HepG2 (cell line): ENCODE results near the gene ETV6. TPM values are rescaled to one million over a fixed set of nuclear protein-coding genes. Genes with fewer than 3 reads are reported as not detected.

ENCODE experiments used
- ATAC-seq: fragments of 200-7000 bp; cut with Tn5 transposase; 3 replicates; pipeline ENCODE4 v1.9.1; 2020; ENCODE audit warnings: mild to moderate bottlenecking, moderate library complexity
- BruUV-seq: library from RNA; stranded (reverse); fragments of 400-500 nt; replicated peaks from 2 replicates; lab custom pipeline; 2021; lab: Mats Ljungman, UMichigan
- CTCF ChIA-PET: fragments of 300-600 bp; formaldehyde crosslinking; extraction: SDS; loops from one replicate; lab custom pipeline; 2021; ENCODE audit warnings: low total read pairs, inconsistent platforms, low intra/inter-chr PET ratio; lab: Yijun Ruan, JAX
- POLR2A ChIA-PET: fragments of 350-600 bp; sonication (Branson Sonifier 250); formaldehyde crosslinking; loops from one replicate; lab custom pipeline; 2020; ENCODE audit warnings: antibody characterized with exemption, inconsistent platforms; lab: Yijun Ruan, JAX
- DNase-seq: peaks from one replicate; pipeline ENCODE4 v3.0.0-alpha.2; 2015; ENCODE audit warnings: low spot score
- FAIRE-seq: peaks from 3 replicates; lab custom pipeline; 2011; peaks lifted over from hg19 to GRCh38; lab: Jason Lieb, UNC
- H2AFZ ChIP-seq: one replicate; pipeline ENCODE4 v1.6.1; 2011; ENCODE audit warnings: low read length, inconsistent platforms
- H3K27ac ChIP-seq: fragments of 300-600 bp; 3 replicates; pipeline ENCODE4 v1.8.0; 2011; ENCODE audit warnings: mixed run types, mild to moderate bottlenecking, mixed read lengths, low read length, inconsistent platforms; ENCODE audit not compliant: insufficient read depth; ENCODE audit errors: extremely low read length
- H3K27me3 ChIP-seq, 2 experiments: fragments of 200-600 bp in 1 of 2; 2 replicates in 1 of 2; 3 replicates in 1 of 2; pipeline versions ENCODE4 v1.6.0 to v1.8.0; 2011; ENCODE audit warnings: low read length in 2 of 2, mild to moderate bottlenecking in 2 of 2, moderate library complexity in 2 of 2, inconsistent platforms in 1 of 2; ENCODE audit not compliant: insufficient read depth in 2 of 2, control insufficient read depth in 1 of 2
- H3K36me3 ChIP-seq, 2 experiments: fragments of 200-600 bp in 1 of 2; replicated peaks in 1 of 2; 2 replicates in 1 of 2; 3 replicates in 1 of 2; pipeline versions ENCODE4 v1.5.1 to v1.8.0; 2011; ENCODE audit warnings: low read length in 2 of 2, inconsistent platforms in 1 of 2; ENCODE audit not compliant: insufficient read depth in 2 of 2, control insufficient read depth in 1 of 2
- H3K4me1 ChIP-seq: 2 replicates; pipeline ENCODE4 v1.5.1; 2012; ENCODE audit warnings: low read length, inconsistent platforms; ENCODE audit not compliant: insufficient read depth
- H3K4me2 ChIP-seq: 2 replicates; pipeline ENCODE4 v1.6.0; 2011; ENCODE audit warnings: low read depth, low read length, inconsistent platforms
- H3K4me3 ChIP-seq, 3 experiments: fragments of 200-600 bp in 1 of 3; sonication (generic), shearing (Covaris generic) in 1 of 3; replicated peaks in 1 of 3; 2 replicates each; pipeline ENCODE4 v1.5.1; 2011 to 2016; ENCODE audit warnings: low read length in 3 of 3, inconsistent platforms in 2 of 3, low read depth in 2 of 3, mild to moderate bottlenecking in 2 of 3, control low read depth in 1 of 3, mixed read lengths in 1 of 3; ENCODE audit not compliant: insufficient read depth in 1 of 3
- H3K79me2 ChIP-seq: one replicate; pipeline ENCODE4 v1.6.1; 2011; ENCODE audit warnings: low read length, inconsistent platforms; ENCODE audit not compliant: insufficient read depth
- H3K9ac ChIP-seq: 2 replicates; pipeline ENCODE4 v1.6.0; 2011; ENCODE audit warnings: mild to moderate bottlenecking, low read depth, low read length, inconsistent platforms; ENCODE audit not compliant: insufficient read depth
- H3K9me3 ChIP-seq: 2 replicates; pipeline ENCODE4 v1.5.1; 2012; ENCODE audit warnings: mild to moderate bottlenecking, low read length
- H4K20me1 ChIP-seq: 2 replicates; pipeline ENCODE4 v1.6.0; 2011; ENCODE audit warnings: inconsistent platforms, mild to moderate bottlenecking, low read length, moderate library complexity; ENCODE audit not compliant: insufficient read depth
- DRAP1 ChIP-seq: IDR thresholded peaks from 2 replicates; pipeline ENCODE4 v1.6.1; 2016; ENCODE audit warnings: missing genetic modification reagents, missing compliant biosample characterization
- FOXO1 ChIP-seq: sonication (generic); formaldehyde crosslinking; IDR thresholded peaks from 2 replicates; pipeline ENCODE4 v1.4.0; 2020; ENCODE audit warnings: missing genetic modification reagents
- GABPA ChIP-seq, 2 experiments: IDR thresholded peaks; 2 replicates each; pipeline ENCODE4 v1.6.1; 2011 to 2016; ENCODE audit warnings: low read depth in 2 of 2, low read length in 1 of 2, missing biosample characterization in 1 of 2, missing genetic modification characterization in 1 of 2
- GPBP1L1 ChIP-seq: sonication (generic); formaldehyde crosslinking; IDR thresholded peaks from 2 replicates; pipeline ENCODE4 v1.5.0; 2020; ENCODE audit warnings: mild to moderate bottlenecking, missing genetic modification reagents
- HIVEP1 ChIP-seq: sonication (generic); formaldehyde crosslinking; IDR thresholded peaks from 2 replicates; pipeline ENCODE4 v1.4.0; 2020; ENCODE audit warnings: mild to moderate bottlenecking, missing genetic modification reagents
- JUND ChIP-seq: sonication (generic); formaldehyde crosslinking; IDR thresholded peaks from 2 replicates; pipeline ENCODE4 v1.8.0; 2022; ENCODE audit warnings: mild to moderate bottlenecking, missing genetic modification reagents
- KDM3A ChIP-seq: IDR thresholded peaks from 2 replicates; pipeline ENCODE4 v1.6.1; 2018; ENCODE audit warnings: low read depth, missing compliant biosample characterization
- KLF9 ChIP-seq: IDR thresholded peaks from 2 replicates; pipeline ENCODE4 v1.6.1; 2016; ENCODE audit warnings: low read depth
- PRDM10 ChIP-seq: sonication (generic); formaldehyde crosslinking; IDR thresholded peaks from 2 replicates; pipeline ENCODE4 v1.4.0; 2020; ENCODE audit warnings: low read depth, missing genetic modification reagents
- RFX5 ChIP-seq: IDR thresholded peaks from 2 replicates; pipeline ENCODE4 v1.6.1; 2011; ENCODE audit warnings: low read depth, low read length, improper control_type of control experiment
- SALL2 ChIP-seq: sonication (generic); formaldehyde crosslinking; IDR thresholded peaks from 2 replicates; pipeline ENCODE4 v1.8.1; 2023; ENCODE audit warnings: mild to moderate bottlenecking, missing genetic modification reagents, inconsistent platforms
- SIX4 ChIP-seq: sonication (generic); formaldehyde crosslinking; IDR thresholded peaks from 2 replicates; pipeline ENCODE4 v1.4.0; 2020; ENCODE audit warnings: missing genetic modification reagents
- SP140L ChIP-seq: sonication (generic); formaldehyde crosslinking; IDR thresholded peaks from 2 replicates; pipeline ENCODE4 v1.4.0; 2020; ENCODE audit warnings: missing genetic modification reagents, borderline replicate concordance
- TEAD3 ChIP-seq: optimal IDR thresholded peaks from 2 replicates; pipeline ENCODE3; 2016; ENCODE audit warnings: borderline replicate concordance
- ZNF616 ChIP-seq: sonication (generic); formaldehyde crosslinking; IDR thresholded peaks from 2 replicates; pipeline ENCODE4 v1.5.0; 2020; ENCODE audit warnings: low read depth, mild to moderate bottlenecking, missing genetic modification reagents
- WGBS: methylation state at CpG from one replicate; pipeline ENCODE4 v1.1.6; 2017; ENCODE audit warnings: low lambda C conversion rate; 5-methylcytosine and 5-hydroxymethylcytosine counted together
- in situ Hi-C: cut with HindIII; loops from 2 replicates; pipeline ENCODE4 v1.10.0; 2017; ENCODE audit warnings: low pct_unique_long_range_greater_than_20kb; ENCODE audit not compliant: extremely low pct_ligation_motif_present
- intact Hi-C: fragments of 100-400 bp; cut with micrococcal nuclease; formaldehyde crosslinking; loops from one replicate; pipeline ENCODE4 v1.10.0; 2022; ENCODE audit not compliant: unreplicated experiment
- polyA plus RNA-seq, 8 experiments: library from polyadenylated mRNA; depleted of rRNA in 3 of 8; stranded (reverse) in 7 of 8; unstranded in 1 of 8; fragments of >200 nt; fragmentation: Illumina TruSeq in 4 of 8; extraction: Trizol in 4 of 8; gene quantifications; 2 replicates each; pipeline versions ENCODE4 v1.2.1 to v1.2.3, GENCODE V29; 2011 to 2016; ENCODE audit warnings: low read depth in 4 of 8, missing spikeins in 1 of 8, mixed read lengths in 1 of 8; ENCODE audit not compliant: insufficient read depth in 1 of 8
- total RNA-seq, 5 experiments: library from RNA; depleted of rRNA; stranded (reverse); fragments of >200 nt; fragmentation: Illumina TruSeq; extraction: Trizol; gene quantifications; 2 replicates each; pipeline ENCODE4 v1.2.3, GENCODE V29; 2016; ENCODE audit warnings: low read depth in 1 of 5

The ETV6 gene
- total and polyA plus RNA-seq, 2 of the 13 experiments (the other 11 are each of a cell fraction or from before 2014, with no cell fraction given): 2.2 to 3.0 TPM

GRCh38 chr12:11651381-11651780 lies 1.9 kb downstream of the ETV6 start:
- intact Hi-C loops: loop anchor here (2.0 to 10.0 kb wide), 3 partner anchors 53 to 236 kb away; no protein-coding TSS in a partner anchor
- Histone ChIP-seq H3K27ac (no peak overlapping the region), H3K9me3 (no peaks in the 10 kb centered on the region), H3K79me2 (peaks cover 15% of the 10 kb centered on the region), H3K4me3 (peak overlapping the region in 2 of 3 experiments; percentile 92 to 95; a peak in 5 of 6 replicates), H3K27me3 (no peaks in the 10 kb centered on the region), H3K36me3 (no peaks in the 10 kb centered on the region), H3K4me1 (peaks cover 31% of the 10 kb centered on the region), H3K9ac (peak overlapping the region; percentile 75; the same call in 1 of the 2 replicates), H3K4me2 (peak overlapping the region; percentile 80), H2AFZ (no peak overlapping the region), H4K20me1 (no peaks in the 10 kb centered on the region)
- FAIRE-seq: no peak
- BruUV-seq: no TSS peak
- ChIA-PET CTCF (no interaction called here), POLR2A (no interaction called here)
- WGBS: 98% methylated on average over 4 of the region's 4 CpGs
- DNase-seq: no peak
- in situ Hi-C loops: no loop called here
- no peak for ATAC-seq
- TF ChIP-seq ZNF616 (CRISPR knock-in tag) (no peak), HIVEP1 (CRISPR knock-in tag) (no peak), SP140L (no peak), GABPA (IDR thresholded peaks at IDR 0.05; ENCODE audit: low read depth, low read length) (no peak), GABPA (CRISPR knock-in tag; IDR thresholded peaks at IDR 0.05; ENCODE audit: low read depth) (no peak), FOXO1 (CRISPR knock-in tag) (no peak), KLF9 (CRISPR knock-in tag) (no peak), SIX4 (CRISPR knock-in tag) (no peak), DRAP1 (CRISPR knock-in tag) (no peak), SALL2 (CRISPR knock-in tag) (no peak)

- Histone ChIP-seq H4K20me1 (no peaks in the 10 kb centered on the region), H3K4me3 (peak overlapping the region; percentile 29 to 53 (median 47); a peak in 5 of 6 replicates), H3K9ac (peak overlapping the region; percentile 35; the same call in 1 of the 2 replicates), H3K9me3 (no peaks in the 10 kb centered on the region), H3K4me1 (peaks cover 31% of the 10 kb centered on the region), H3K79me2 (peaks cover 15% of the 10 kb centered on the region), H3K4me2 (peak overlapping the region; percentile 80), H2AFZ (no peak overlapping the region), H3K27me3 (no peaks in the 10 kb centered on the region), H3K36me3 (no peaks in the 10 kb centered on the region), H3K27ac (no peak overlapping the region)
- POLR2A ChIA-PET: no interaction called here
- DNase-seq (no peak), ATAC-seq (no peak), FAIRE-seq (no peak)
- CTCF ChIA-PET: no interaction called here
- WGBS: 45% methylated on average over 6 of the region's 6 CpGs
- BruUV-seq: no TSS peak
- intact Hi-C loops: loop anchor here (2.0 to 10.0 kb wide), 3 partner anchors 53 to 236 kb away; no protein-coding TSS in a partner anchor
- in situ Hi-C loops: no loop called here
- no peak for TF ChIP-seq PRDM10 (CRISPR knock-in tag)
- no peak for TF ChIP-seq JUND
- no peak for TF ChIP-seq RFX5
- no peak for TF ChIP-seq TEAD3 (CRISPR knock-in tag)
- TF ChIP-seq GPBP1L1 (CRISPR knock-in tag): no peak
- TF ChIP-seq KDM3A: no peak
Measured at GRCh38 chr12:11651785-11652184, 2.3 kb downstream of the ETV6 start.
